ENCODE results near the gene SEC14L2.
"Not testable (repeated sequence)": the region's sequence is repeated elsewhere in the genome, so short reads cannot be mapped to it uniquely, and the experiment has no call there.

The SEC14L2 gene

DNA sequence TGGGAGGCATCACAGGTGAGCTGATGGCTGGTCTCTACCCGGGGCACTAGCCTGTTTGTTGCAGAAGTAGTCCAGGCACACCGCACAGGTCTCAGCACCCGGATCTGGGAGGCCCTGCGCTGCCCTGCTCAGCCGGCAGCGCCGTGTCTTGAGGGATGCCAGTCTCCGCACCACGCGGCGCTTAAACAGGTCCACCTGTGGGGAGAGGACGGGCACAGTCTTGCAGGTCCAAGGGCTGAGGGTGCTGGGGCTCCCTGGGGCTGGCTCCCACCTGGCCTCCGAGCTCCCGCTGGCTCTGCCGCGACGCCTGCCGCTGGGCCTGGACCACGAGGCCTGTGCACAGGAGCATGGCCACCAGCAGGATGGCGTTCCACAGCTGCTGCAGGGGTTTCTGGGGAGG lies 16.8 kb upstream of the SEC14L2 start:
- no peak for DNase-seq

DNA sequence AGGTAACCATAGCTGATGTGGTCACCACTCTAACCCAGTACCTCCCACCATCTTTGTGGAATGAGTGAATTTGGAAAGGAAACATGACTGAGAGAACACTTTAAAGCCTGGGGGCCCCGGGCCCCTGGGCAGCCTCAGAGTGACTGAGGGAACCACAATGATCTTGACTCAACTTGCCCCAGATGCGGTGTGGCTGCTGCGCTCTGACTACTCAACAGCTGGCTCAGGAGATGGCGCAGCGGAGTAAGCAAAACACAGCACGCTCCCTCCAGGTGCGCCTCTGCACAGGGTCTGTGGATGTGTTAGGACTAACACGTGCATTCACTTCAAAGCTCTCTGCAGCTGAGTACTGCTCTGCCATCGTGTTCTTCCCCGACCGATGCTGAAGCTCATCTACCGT lies 15.6 kb upstream of the SEC14L2 start:
- no peak for DNase-seq

DNA sequence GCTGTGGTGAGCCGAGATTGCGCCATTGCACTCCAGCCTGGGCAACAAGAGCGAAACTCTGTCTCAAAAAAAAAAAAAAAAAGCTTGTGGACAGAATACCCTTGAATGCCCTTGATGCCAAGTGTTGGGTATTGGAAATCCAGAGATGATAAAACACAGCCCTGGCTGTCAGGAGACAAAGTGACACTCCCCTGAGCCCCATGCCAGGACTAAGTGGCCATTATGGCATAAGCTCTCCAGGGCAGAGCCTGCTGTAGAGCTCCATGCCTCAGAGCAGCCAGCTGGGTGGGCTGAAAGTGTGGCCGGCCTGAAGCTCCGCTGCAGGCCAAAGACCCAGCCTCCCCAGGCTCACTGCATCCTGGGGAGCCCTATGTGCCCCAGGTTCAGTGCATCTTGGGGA lies 14.5 kb upstream of the SEC14L2 start:
- DNase-seq = no peak

DNA sequence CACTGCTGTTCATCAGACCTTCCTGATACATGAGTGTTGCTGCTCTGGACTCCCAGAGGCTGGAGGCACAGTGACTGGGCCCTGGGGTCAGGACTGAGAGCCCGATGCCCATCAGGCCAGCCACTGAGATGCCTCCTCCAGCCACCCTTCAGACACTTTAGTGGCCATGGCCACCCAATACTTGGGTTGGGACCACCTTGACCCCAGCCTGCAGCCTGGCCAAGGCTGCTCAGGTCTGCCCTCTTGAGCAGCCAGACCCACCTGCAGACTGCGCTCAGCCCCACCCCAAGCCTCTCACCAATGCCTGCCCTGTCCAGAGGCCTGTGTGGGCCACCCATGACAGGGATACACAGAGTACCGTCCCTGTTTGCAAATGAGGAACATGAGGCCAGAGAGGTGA lies 13.8 kb upstream of the SEC14L2 start:
- no peak for DNase-seq

DNA sequence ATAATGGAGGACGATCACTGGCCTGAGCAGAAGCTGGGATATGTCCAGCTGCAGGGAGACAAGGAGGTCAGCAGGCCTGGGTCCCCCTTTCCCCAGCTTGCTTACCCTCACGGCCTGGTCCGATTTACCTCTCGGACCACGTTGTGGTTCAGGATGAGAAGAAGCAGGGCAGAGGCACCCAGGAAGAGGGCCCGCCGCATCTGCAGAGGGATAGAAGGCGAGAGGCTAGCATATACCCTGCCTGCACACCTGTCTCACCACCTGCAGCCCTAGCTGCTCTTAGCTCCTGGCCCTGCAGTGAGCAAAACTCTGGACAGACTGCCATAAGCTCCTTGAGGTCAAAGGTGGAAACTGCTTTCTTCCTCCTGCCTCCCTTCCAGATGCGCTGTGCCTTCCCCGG lies 10.9 kb upstream of the SEC14L2 start:
- no peak for DNase-seq

DNA sequence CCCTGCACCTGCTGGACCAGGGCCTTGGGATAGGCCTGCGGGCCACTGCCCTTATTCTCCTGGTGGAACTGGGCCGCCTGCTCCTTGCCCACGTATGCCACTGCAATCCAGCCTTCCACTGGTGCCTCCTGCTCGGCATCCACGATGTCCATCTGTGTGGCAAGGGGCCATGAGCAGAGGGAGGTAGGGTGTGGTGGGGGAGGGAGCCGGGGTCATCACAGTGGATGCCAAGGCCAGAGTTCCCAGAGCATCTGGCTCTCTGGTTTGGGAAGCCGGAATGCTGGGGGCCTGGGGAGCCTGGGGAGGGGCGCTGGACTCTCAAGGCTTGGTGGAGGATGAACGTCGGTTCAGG lies 10.2 kb upstream of the SEC14L2 start:
- DNase-seq = no peak

DNA sequence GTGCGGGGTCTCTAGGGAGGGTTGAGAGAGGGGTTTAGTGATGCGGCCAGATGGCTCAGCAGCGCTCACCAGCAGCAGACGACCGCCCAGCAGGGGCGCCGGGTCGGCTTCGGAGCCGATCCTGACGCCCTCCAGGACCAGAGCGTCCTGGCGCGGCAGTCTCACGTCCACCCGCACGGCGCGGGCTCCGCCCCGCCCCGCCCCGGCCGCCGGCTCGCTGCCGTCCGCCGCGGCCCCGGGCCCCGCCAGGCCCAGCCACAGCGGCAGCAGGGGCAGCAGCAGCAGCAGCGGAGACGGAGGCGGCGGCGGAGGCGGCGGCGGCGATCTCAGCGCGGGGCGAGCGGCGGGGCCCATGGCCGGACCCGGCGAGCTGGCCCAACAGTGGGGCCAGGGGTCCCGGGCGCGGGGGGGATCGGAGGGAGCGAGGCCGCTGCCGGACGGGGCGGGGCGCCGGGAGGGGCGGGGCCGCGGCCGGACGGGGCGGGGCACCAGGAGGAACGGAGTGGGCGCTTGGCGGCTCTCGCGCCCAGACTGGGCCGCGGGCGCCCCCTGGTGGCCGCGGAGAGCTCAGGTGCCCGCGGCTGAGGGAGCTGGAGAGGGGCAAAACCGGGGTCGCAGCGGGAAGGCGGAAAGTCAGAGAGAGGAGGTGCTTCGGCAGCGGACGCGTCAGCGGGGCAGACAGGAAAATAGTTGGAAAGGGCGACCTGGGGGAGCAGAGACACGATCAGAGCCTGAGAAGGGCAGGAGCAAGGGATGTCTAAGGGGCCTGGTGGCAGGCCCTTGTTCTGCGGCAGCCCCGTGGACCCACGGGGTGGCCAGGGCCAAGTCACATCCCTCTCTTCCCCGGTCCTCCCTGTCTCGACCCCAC lies 9.6 kb upstream of the SEC14L2 start, which contains the start of gene RNF215:
RNF215 (minus strand) TSS at position 452 of the 868 bp plus-strand sequence; CDS start at position 354, 98 bp downstream.
- peak; percentile 69 for DNase-seq

DNA sequence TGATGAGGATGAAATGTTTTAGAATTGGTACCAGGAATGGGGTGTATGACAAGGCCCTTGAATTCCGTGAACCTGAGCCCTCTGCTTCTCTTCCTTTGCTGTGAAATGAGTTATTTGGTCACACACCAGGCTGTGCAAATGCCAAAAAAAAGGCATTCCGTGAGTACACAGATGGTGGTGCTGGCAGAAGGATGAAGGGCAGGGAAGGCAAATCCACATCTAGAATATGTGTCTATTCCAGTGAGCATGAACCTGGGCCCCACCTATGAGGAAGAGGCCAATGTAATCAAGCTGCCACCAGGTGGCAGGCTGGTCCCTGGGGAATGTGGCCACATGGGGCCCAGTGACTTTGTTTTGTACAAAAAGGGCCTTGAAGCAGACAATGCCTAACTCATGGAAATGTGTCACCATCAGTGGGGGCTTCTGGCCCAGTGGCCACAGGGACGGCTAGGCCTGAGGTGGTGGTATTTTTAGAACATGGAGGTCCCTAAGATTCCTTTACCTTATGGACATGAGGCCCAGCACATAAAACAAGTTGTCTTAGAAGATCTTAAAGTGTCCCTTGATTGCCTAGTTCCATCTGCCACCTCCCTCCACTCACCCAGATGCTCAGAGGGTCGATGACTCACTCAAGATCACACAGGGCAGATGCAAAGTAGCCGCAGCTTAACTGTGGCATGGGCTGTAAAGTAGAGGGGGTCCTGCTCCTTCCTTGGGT lies 5.7 kb upstream of the SEC14L2 start:
- DNase-seq = peak; percentile 62

DNA sequence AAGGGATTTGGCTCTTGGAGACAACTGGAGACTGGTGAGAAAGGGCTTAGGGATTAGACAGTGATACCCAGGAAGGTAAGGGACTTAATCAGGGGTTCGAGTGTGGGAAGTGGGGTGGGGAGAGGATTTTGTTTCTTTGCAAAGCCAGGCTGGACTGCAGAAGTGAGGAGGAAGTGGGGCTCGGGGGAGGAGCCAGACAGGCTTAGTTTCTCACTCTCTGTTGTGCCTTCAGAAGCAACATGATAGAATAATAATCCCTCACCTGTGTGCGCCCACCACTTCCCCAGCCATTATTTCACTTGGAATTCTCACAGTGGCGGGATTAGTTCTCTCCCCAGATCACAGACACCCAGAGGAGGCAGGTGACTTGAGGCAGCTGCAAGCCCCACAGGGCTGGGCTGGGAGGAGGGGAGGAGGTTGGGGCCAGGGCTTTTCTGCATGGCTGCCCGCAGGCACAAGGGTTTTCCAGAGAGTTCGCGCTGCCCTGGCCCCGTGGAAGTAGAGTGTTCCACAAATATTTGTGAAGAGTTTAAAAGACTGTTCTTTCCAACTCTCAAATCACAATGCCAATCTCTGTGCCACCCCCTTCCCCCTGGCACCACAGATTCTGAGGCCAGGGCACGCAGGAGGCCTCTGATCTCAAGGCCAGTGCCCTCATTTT lies 4.0 kb upstream of the SEC14L2 start:
- DNase-seq = no peak

DNA sequence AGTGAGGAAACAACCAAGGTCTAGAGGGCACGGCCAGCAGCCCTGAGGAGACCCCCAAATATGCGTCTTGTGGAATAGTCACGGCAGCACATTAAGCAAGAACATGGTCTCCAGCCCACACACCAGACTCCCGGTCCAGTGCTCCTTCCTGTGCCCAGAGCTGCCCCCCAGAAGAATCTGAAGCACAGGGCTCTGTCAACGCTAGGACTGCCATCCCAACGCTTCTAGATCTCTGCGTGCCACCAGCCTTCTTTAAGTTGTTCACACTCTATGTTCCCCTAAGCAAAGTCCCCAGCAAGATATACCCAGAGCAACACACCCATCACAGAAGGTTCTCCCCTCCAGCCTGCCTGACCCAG lies 3.5 kb upstream of the SEC14L2 start:
- DNase-seq = no peak

DNA sequence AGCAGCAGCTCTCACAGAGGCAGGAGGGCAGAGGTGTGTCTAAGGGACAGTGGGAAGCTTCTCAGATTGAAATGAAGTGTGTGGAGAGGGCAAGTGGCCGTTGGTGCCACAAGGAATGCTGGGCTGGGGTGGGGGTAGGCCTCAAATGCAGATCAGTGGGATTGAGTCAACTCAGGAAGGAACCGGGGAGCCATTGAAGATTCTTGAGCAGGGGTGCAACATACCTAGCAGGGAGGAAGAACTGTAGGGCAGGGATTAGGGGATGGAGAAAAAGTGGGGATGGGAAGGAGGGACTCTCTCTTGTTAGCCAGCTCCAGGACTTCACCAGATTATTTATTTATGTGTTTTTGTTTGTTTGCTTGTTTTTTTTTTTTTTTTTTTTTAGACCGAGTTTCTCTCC lies 2.9 kb upstream of the SEC14L2 start:
- no peak for DNase-seq

DNA sequence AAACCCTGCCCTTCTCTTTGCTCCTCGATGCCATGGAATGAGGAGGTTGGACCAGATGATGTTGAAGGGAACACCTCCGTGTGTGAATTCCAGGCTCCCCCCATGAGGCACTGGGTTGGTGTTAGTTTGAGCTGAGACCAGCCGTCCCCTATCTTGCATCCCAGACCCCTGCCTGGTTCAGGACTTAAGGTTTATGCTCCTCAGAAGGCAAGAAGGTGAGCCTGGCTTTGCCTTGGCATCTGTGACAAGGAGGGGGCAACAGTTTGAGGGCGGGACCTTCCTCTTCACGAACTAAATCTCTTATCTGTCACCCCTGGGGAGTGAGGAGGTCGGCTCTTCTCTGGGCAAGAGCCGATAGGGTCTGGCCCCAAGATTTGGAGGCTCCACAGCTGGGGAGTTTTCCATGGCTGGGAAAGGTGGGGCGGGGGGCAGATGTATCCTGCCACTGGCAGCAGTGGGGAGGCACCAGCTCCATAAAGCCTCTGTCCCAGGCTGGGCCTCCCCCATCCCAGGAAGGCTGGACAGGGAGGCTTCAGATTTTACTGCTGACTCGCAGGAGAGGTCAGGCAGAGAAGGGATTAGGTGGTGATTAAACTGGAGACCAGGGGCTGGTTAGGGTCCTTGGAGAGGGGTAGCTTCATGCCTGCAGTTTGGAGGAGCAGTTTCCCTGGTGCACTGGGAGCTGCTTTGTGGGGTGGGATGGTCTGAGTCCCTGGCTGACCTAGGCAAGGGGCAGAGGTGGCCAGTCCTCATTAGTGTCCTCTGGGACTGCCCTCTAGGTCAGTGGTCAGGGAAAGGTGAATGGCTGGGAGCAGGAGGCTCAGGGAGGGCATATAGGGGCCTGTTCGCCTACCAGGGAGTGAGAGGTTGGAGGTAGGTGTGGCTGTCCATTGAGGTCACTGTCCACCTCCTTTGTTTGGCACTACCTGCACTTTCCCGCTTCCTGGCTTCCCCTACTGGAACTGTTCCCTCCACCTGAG lies 1.1 kb downstream of the SEC14L2 start:
- no peak for DNase-seq

DNA sequence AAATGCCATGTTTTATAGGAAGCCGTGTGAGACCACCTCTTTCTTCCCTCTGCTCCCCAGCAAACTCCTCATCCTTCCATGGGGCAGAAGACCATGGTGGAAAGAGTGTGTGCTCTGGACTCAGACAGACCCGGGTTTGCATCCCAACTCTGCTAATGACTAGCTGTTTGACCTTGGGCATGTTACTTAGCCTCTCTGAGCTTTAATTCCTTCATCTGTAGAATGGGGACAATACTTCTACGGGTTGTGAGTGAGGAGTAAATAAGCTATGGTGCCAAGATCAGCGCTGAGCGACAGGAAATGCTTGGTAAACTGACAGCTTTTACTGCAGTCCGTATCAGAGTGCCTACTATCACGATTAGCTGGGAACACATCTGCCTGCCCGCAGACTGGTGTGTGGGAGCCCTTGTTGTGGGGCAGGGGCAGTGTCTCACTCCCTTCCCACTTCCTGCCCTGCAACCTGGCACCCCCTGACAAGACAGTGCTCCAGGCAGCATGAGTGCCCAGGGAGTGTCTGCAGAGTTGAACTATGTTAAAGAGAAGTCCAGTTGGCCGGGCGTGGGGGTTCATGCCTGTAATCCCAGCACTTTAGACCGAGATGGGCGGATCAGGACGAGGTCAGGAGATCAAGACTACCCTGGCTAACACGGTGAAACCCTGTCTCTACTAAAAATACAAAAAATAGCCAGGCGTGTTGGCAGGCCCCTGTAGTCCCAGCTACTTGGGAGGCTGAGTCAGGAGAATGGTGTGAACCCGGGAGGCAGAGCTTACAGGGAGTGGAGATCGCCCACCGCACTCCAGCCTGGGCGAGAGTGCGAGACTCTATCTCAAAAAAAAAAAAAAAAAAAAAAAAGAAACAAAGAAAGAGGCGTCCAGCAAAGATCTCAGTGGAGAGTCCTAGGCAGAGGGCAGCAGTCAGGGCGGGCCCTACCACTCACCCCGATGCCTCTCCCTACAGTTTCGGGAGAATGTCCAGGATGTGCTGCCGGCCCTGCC lies 2.2 kb downstream of the SEC14L2 start:
- DNase-seq = no peak

DNA sequence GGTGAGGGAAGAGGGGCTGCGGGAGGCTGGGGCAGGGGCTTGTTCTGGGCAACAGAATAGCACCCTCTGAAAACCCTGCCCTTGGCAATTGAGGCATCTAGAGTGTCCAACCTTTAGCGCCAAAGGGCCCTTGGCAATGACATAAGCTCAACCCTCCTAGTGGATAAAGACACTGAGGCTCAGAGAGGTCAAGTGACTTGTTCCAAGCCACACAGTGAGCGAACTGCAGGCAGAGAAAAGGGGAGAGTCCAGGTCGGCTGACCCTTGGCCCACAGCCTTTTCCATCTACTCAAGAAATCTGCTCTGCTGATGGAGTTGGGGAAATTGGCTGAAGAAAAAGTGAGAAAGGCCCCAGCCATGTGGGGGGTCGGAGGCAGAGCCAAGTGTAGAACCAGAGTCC lies 2.9 kb downstream of the SEC14L2 start:
- DNase-seq = no peak

DNA sequence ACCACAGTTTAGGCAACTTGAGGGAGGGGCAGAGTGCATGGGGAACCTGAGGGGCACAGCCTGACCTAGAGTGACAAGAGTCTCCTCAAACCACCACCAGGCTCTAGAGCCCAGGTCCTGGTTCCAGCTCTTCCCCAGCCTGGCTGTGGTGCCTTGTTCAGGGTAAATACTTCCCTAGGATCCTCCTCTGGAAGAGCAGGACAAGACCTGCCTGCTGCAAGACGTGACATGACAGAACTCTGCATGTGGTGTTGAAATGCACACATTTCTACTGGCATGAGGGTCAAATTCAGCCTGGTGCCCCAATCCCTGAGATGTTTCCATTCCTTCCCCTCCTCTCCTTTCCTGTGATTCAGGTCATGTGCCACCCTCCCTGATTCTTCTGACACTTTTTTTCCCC lies 3.3 kb downstream of the SEC14L2 start:
- no peak for DNase-seq

DNA sequence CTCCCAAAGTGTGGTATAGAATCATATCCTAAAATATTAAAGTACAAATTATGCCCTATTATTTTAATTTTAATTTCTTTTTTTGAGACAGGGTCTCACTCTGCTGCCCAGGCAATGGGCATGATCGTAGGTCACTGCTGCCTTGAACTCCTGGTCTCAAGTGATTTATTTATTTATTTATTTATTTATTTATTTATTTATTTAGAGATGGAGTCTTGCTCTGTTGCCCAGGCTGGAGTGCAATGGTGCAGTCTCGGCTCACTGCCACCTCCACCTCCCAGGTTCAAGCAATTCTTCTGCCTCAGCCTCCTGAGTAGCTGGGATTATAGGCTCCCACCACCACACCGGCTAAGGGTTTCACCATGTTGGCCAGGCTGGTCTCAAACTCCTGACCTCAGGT lies 4.2 kb downstream of the SEC14L2 start:
- not testable (repeated sequence) for DNase-seq

DNA sequence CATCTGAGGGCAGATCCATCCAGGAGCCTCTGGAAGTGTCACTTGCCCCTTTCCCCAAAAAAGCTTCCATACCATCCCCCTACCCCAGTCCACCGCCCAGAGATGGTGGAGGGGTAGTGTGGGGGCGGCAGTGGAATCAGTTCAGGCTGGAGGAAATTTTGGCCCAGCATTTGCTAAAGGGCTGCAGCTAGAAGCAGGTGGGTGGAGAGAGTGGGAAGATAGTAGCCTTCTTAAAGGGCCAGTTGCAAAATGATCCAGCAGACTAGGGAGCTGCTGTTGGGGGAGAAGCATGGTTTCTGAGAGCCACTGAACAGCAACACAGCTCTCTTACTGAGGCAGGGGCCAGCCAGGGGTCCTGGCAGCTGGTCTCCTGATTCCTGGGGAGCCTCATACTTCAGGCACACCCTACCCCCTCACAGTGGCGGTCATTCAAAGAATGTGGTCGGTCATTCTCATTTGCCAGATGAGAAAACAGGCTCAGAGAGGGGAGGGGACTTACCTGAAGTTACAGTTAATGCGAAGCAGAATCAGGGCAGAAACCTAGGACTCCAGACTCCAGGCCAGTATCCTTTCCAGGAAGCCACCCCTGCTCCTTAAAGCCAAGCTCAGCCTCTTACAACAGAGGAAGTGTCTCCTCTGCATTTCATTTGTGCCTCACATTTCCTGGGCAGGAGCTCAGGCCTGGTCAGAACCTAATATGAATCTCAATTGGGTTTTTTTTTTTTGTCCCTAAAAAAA lies 5.4 kb downstream of the SEC14L2 start:
- no peak for DNase-seq

DNA sequence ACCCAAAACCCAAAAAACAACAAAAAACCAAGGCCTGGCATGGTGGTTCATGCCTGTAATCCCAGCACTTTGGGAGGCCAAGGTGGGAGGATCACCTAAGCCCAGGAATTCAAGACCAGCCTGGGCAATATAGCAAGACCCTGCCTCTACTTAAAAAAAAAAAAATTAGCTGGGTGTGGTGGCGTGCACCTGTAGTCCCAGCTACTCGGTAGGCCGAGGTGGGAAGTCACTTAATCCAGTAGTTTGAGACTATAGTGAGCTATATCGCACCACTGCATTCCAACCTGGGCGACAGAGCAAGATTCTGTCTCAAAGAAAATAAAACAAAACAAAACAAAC lies 5.9 kb downstream of the SEC14L2 start:
- not testable (repeated sequence) for DNase-seq

DNA sequence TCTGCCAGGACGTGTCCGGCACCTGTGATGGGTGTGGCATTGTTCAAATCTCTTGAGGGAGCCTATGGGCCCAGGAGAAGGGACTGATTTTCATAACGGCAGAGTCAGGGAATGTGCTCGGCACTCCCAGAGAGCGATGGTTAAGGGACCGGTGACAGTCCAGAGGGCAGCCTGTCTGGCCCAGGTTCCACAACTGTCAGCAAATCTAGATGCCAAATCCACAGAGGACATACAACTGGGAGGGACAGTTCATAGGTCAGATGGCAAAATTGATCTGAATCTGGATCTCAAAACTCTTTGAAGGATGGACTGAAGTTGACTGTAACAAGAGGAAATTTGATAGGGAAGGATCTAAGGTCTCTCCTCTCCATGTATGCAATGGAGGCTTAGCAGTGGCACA lies 7.5 kb downstream of the SEC14L2 start:
- no peak for DNase-seq

DNA sequence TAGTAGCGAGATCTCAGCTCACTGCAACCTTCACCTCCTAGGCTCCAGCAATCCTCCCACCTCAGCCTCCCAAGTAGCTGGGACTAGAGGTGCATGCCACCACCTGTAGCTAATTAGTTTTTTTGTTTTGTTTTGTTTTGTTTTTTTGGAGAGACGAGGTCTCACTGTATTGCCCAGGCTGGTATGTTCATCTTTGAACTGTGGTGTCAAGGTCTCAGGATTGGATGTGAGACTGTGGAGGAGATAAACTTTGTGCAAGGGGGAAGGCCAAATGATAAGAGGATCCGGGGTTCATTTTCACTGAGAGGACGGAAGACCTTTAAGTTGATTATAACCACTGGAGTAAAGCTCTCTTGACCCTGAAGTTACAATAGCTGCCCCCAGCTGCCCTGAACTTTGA lies 8.9 kb downstream of the SEC14L2 start:
- no peak for DNase-seq

DNA sequence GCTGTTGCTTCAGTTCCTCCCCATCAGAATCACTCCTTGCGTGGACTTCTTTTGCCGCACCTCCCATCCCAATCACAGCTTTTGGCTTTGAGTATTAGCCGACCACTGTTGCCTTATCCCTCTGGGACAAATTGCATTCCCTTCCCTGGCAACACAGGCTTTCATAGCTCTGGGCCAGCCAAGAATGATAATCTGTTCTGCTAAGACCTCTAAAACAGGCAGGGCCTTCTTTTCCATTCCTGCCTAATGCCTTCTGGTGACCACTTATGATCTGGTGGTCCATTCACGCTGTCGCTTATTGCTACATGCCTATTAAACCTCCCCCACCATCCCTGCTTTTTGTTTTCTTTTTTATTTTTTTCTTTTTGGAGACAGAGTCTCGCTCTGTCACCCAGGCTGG lies 9.6 kb downstream of the SEC14L2 start:
- no peak for DNase-seq
